Sigmoid colon (tissue), 7 donors: ENCODE data around the gene TADA2A. TPM values are rescaled to one million over a fixed set of nuclear protein-coding genes. Genes with fewer than 3 reads are reported as not detected.

ENCODE experiments used
- DNase-seq: peaks from one replicate; pipeline ENCODE4 v3.0.0-alpha.2; 2019
- H3K27ac ChIP-seq, 4 donors: fragments of 200-600 bp; sonication (generic); one replicate each; pipeline ENCODE4 v1.5.1; 2016 to 2019; ENCODE audit warnings: mild to moderate bottlenecking in 1 of 4
- H3K27me3 ChIP-seq, 3 donors: fragments of 200-600 bp; sonication (generic); one replicate each; pipeline ENCODE4 v1.5.1; 2019; ENCODE audit warnings: mild to moderate bottlenecking in 1 of 3
- H3K36me3 ChIP-seq, 4 donors: fragments of 200-600 bp; sonication (generic); one replicate each; pipeline ENCODE4 v1.5.1; 2016 to 2019
- H3K4me1 ChIP-seq, 4 donors: fragments of 200-600 bp; sonication (generic); one replicate each; pipeline ENCODE4 v1.5.1; 2017 to 2019
- H3K4me3 ChIP-seq, 4 donors: fragments of 200-600 bp; sonication (generic); one replicate each; pipeline ENCODE4 v1.5.1; 2017 to 2019; ENCODE audit warnings: mild to moderate bottlenecking in 2 of 4, moderate library complexity in 1 of 4
- H3K9me3 ChIP-seq, 4 donors: fragments of 200-600 bp in 3 of 4; sonication (generic) in 3 of 4; one replicate each; pipeline versions ENCODE4 v1.5.1 to v1.6.1; 2013 to 2019
- EP300 ChIP-seq, 4 donors: sonication (generic); formaldehyde crosslinking; IDR thresholded peaks; one replicate each; pipeline ENCODE4 v1.6.1; 2017; ENCODE audit warnings: antibody characterized with exemption in 4 of 4
- POLR2A ChIP-seq, 2 donors: fragments of 450-650 bp; IDR thresholded peaks; one replicate each; pipeline ENCODE4 v1.6.1; 2016; ENCODE audit warnings: antibody characterized with exemption in 2 of 2, mild to moderate bottlenecking in 2 of 2, moderate library complexity in 2 of 2
- POLR2AphosphoS5 ChIP-seq, 4 donors: sonication (generic); formaldehyde crosslinking; IDR thresholded peaks; one replicate each; pipeline ENCODE4 v1.6.1; 2017; ENCODE audit warnings: antibody characterized with exemption in 4 of 4
- WGBS, 2 donors: extraction: QIAGEN DNeasy Blood & Tissue Kit; methylation state at CpG; one replicate each; pipeline ENCODE4 v1.1.7; 2013; 5-methylcytosine and 5-hydroxymethylcytosine counted together
- intact Hi-C: fragments of 100-400 bp; cut with DNase I; formaldehyde crosslinking; loops from one replicate; pipeline ENCODE4 v1.15.1; 2023
- polyA plus RNA-seq, 3 donors: library from polyadenylated mRNA; stranded (reverse); fragments of 200-250 nt; gene quantifications; one replicate each; pipeline ENCODE4 v1.2.3, GENCODE V29; 2013
- total RNA-seq, 4 donors: library from RNA; depleted of rRNA; stranded (reverse); fragments of >200 nt; gene quantifications; one replicate each; pipeline ENCODE4 v1.1.0, GENCODE V29; 2016
- TF ChIP-seq, protein P1 (sequence below), 4 experiments: fragments of 450-650 bp in 3 of 4; fragments of 200-600 bp in 1 of 4; IDR thresholded peaks; one replicate each; pipeline ENCODE4 v1.5.1; 2016 to 2019; ENCODE audit warnings: antibody characterized with exemption in 4 of 4, mild to moderate bottlenecking in 3 of 4, moderate library complexity in 2 of 4
- donor health status: healthy with polysubstance abuse.
- donor health status: Bipolar disorder and iron deficiency.
- donor health status: healthy.

The TADA2A gene
- total and polyA plus RNA-seq, 7 donors, result 7.2 to 22.7 (median 15.0) TPM

DNA sequence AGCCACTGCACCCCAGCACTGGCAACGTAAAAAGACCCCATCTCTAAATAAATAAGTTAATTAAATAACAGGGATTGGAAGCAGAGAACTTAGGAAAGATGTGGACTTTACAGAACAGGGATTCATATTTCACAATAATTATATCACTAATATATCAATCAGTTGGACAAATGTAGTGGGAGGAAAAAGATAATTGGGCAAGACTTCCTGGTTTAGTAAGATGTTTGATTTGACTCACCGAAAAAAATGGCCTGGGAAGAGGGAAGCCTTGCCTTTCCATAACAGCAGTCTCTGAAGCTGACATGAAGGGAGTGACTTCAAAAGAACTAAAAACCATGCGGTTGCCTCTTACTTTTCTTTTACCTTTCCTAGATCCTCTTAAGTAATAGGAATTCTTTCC lies 46.1 kb upstream of the TADA2A start:
- peaks cover 0 to 25% (median 22%) of the 10 kb centered on the region in 4 donors for H3K4me1 ChIP-seq
- 66 to 78% methylated on average over 3 of the region's 3 CpGs for WGBS, 2 donors
- no peaks in the 10 kb centered on the region for H3K9me3 ChIP-seq
- intact Hi-C loops, result no loop called here
- no peak overlapping the region for H3K4me3 ChIP-seq
- H3K27ac ChIP-seq, result peak overlapping the region in 1 of 4 donors; percentile 93
- no peaks in the 10 kb centered on the region for H3K27me3 ChIP-seq
- no peak for DNase-seq
- H3K36me3 ChIP-seq, result no peaks in the 10 kb centered on the region
- no peak for TF ChIP-seq POLR2A (IDR thresholded peaks at IDR 0.05)
- TF ChIP-seq, protein P1, sequence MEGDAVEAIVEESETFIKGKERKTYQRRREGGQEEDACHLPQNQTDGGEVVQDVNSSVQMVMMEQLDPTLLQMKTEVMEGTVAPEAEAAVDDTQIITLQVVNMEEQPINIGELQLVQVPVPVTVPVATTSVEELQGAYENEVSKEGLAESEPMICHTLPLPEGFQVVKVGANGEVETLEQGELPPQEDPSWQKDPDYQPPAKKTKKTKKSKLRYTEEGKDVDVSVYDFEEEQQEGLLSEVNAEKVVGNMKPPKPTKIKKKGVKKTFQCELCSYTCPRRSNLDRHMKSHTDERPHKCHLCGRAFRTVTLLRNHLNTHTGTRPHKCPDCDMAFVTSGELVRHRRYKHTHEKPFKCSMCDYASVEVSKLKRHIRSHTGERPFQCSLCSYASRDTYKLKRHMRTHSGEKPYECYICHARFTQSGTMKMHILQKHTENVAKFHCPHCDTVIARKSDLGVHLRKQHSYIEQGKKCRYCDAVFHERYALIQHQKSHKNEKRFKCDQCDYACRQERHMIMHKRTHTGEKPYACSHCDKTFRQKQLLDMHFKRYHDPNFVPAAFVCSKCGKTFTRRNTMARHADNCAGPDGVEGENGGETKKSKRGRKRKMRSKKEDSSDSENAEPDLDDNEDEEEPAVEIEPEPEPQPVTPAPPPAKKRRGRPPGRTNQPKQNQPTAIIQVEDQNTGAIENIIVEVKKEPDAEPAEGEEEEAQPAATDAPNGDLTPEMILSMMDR (IDR thresholded peaks at IDR 0.05), result no peak
- TF ChIP-seq POLR2AphosphoS5 (IDR thresholded peaks at IDR 0.05), result no peak
- no peak for TF ChIP-seq EP300 (IDR thresholded peaks at IDR 0.05)

DNA sequence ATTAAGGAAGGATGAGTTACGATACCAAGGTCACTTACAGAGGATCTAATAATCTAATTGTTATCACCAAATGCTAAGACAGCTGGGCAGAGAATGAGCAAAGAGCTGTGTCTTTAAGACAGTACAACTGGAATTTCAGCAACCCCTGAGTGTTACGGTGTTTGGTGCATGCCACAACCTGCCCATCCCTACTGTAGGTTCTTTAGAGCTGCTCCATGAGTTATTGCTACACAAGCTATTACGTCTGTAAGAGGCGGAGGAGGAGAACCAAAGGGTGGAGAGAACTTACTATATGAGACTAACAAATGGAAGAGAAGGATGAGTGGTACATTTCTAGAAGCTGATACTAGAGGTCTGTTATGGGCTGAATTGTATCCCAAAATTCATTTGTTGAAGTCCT lies 45.1 kb upstream of the TADA2A start:
- no peak for TF ChIP-seq POLR2AphosphoS5 (IDR thresholded peaks at IDR 0.05)
- TF ChIP-seq, protein P1 (IDR thresholded peaks at IDR 0.05), result no peak
- H3K9me3 ChIP-seq, result no peaks in the 10 kb centered on the region
- H3K27me3 ChIP-seq, result no peaks in the 10 kb centered on the region
- H3K4me3 ChIP-seq, result no peak overlapping the region
- intact Hi-C loops, result no loop called here
- H3K36me3 ChIP-seq, result no peaks in the 10 kb centered on the region
- no peak for DNase-seq
- H3K4me1 ChIP-seq, result peaks cover 0 to 25% (median 22%) of the 10 kb centered on the region in 4 donors
- H3K27ac ChIP-seq, result no peak overlapping the region
- 77 to 89% methylated on average over 4 of the region's 4 CpGs for WGBS, 2 donors

DNA sequence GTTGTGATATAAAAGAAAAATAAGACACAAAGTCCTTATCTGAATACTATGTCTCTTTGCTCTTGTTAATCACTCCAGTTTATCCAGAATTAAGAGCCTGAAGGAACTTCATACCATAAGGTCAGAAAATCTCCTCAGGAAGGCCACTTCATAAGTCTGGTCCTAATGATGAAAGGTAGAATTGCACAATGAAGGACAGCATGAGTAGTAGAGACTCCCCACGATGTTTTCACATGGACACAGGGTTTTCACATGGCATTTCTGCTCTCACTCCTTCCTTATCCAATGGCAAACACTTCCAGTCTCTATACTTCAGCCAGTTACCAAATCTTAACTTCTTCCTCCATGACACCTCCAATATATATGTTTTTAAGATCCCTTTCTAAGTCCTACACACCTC lies 41.1 kb upstream of the TADA2A start:
- Histone ChIP-seq H3K27me3 (no peaks in the 10 kb centered on the region), H3K9me3 (no peaks in the 10 kb centered on the region), H3K4me1 (no peaks in the 10 kb centered on the region), H3K36me3 (no peaks in the 10 kb centered on the region), H3K4me3 (no peak overlapping the region), H3K27ac (no peak overlapping the region)
- 67 to 78% methylated on average over 1 of the region's 1 CpG for WGBS, 2 donors
- intact Hi-C loops, result no loop called here
- TF ChIP-seq POLR2AphosphoS5 (IDR thresholded peaks at IDR 0.05) (no peak), EP300 (IDR thresholded peaks at IDR 0.05) (no peak), POLR2A (IDR thresholded peaks at IDR 0.05) (no peak)
- TF ChIP-seq, protein P1 (IDR thresholded peaks at IDR 0.05), result no peak
- no peak for DNase-seq

DNA sequence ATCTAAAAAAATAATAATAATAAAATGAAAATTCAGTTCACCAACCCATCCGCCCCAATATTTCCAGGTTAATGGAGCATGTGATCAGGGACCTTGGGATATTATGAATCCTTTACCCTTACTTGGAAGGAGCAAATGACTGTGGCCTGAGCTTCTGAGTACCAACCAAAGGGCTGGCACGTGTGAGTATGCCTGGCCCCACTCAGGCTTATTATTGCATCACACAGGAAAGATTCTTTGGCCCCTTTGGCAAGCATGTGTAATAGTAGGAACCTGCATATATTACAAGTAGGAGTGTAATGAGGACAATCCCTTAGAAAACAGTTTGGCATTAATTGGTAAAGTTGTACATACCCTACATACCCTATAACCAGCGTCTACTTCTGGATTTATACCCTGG lies 38.1 kb upstream of the TADA2A start:
- Histone ChIP-seq H3K9me3 (no peaks in the 10 kb centered on the region), H3K27me3 (no peaks in the 10 kb centered on the region), H3K27ac (no peak overlapping the region), H3K36me3 (no peaks in the 10 kb centered on the region), H3K4me1 (peaks cover 0 to 3% (median 0%) of the 10 kb centered on the region in 4 donors), H3K4me3 (no peak overlapping the region)
- TF ChIP-seq POLR2A (IDR thresholded peaks at IDR 0.05) (no peak), EP300 (IDR thresholded peaks at IDR 0.05) (no peak)
- intact Hi-C loops, result no loop called here
- no peak for DNase-seq
- 90% methylated on average over 3 of the region's 3 CpGs for WGBS, 2 donors

DNA sequence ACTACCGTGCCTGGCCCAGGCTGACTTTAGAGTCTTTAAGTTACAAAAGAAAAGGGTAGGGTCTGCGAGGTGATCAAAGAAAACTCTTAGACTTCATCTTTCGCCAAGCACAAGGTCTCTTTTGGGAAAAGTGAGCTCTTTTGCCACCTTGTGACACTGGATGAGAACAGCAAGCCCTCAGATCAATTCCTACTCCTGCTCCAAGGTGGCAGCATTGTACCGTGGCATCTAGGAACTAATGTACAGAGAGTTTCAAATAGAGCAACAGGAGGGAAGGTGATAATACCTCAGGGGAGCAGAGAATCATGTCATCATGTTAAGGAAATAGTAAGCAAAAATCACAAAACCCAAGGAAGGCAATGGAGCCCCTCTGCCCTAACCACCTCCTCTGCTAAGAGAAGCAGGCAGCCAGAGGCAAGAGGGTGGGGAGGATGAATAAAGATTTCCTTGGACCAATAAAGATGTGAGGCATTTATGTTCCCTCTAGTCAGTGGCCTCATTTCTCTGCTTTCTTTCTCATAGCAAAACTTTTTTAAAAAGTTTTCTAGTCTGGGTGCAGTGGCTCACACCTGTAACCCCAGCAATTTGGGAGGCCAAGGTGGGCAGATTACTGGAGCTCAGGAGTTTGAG lies 33.0 kb upstream of the TADA2A start:
- WGBS, 2 donors, result 3 to 5% methylated on average over 4 of the region's 4 CpGs
- H3K4me3 ChIP-seq, result no peak overlapping the region
- H3K36me3 ChIP-seq, result no peaks in the 10 kb centered on the region
- intact Hi-C loops, result loop anchor here (10.0 kb wide), 1 partner anchor 119 kb away; no protein-coding TSS in a partner anchor
- no peak overlapping the region for H3K27ac ChIP-seq
- peaks cover 0 to 3% (median 0%) of the 10 kb centered on the region in 4 donors for H3K4me1 ChIP-seq
- no peaks in the 10 kb centered on the region for H3K9me3 ChIP-seq
- DNase-seq, result no peak
- no peaks in the 10 kb centered on the region for H3K27me3 ChIP-seq
- TF ChIP-seq, protein P1 (IDR thresholded peaks at IDR 0.05), result peak; percentile 85 to 99 (median 96)
- no peak for TF ChIP-seq POLR2AphosphoS5 (IDR thresholded peaks at IDR 0.05)
- TF ChIP-seq POLR2A (IDR thresholded peaks at IDR 0.05), result no peak
- TF ChIP-seq EP300 (IDR thresholded peaks at IDR 0.05), result no peak
